ENCODE data around the gene CELF2.

The CELF2 gene

DNA sequence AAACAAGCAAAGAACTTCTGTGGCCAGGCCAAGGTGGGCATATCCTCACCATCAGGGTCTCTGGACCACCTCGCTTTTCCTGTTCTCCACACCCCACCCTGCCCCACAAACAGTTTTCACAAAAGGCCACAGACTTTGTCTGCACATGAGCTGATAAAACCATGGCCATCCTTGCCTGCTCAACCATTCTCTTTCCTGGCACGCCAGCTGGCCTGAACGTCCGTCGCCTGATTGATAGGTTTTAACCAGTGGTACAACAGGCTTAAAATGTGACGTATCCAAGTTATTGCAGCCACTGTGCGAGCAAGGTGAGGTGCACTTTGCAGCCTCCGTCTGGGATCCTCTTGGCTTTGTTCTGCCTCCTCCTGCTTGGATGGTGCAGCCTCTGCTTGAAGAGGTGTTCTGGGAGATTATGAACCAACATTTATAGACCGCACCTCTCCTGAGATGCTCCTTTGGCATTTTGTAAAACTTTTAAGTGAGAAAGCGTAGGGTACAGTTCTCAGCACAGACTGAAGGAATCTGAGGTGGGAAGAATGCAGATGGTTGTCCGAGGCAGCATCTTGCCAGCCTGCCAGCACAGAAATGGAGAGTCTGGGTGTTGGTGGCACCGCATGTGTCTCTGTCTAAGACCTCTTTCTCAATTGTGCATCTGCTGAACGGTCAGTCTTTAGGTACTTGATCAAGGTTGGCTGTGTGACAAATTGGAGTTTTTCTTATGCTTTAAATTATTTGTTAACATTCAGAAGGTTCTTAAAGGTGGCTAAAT is 288.3 kb downstream of the CELF2 start:
- no peak for DNase-seq

DNA sequence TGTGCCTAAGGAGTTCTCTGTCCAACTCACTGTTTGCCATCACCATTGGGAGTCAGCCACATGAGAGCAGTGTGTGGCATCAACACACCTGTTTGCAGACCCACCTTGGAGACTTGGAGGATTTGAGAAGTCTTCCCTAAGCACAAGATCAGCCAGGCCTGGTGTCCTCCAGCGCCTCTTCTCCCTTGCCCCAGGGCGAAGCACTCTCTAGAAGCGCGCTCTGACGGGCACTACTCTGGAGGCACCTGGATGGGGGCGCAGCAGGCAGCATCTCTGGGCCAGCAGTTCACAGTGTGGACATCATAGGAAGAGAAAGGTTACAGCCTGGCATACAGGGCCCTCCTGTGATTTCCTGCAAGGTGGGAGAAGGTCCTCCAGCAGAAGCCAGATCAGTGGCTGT is 289.3 kb downstream of the CELF2 start:
- DNase-seq: no peak

- no peak for DNase-seq
Observed at GRCh38 chr10:11307937-11308336, 290.3 kb downstream of the CELF2 start.

- DNase-seq: no peak
Observed at GRCh38 chr10:11311027-11311426, 293.4 kb downstream of the CELF2 start.

GRCh38 chr10:11313463-11313862 is 295.8 kb downstream of the CELF2 start:
- no peak for DNase-seq

DNA sequence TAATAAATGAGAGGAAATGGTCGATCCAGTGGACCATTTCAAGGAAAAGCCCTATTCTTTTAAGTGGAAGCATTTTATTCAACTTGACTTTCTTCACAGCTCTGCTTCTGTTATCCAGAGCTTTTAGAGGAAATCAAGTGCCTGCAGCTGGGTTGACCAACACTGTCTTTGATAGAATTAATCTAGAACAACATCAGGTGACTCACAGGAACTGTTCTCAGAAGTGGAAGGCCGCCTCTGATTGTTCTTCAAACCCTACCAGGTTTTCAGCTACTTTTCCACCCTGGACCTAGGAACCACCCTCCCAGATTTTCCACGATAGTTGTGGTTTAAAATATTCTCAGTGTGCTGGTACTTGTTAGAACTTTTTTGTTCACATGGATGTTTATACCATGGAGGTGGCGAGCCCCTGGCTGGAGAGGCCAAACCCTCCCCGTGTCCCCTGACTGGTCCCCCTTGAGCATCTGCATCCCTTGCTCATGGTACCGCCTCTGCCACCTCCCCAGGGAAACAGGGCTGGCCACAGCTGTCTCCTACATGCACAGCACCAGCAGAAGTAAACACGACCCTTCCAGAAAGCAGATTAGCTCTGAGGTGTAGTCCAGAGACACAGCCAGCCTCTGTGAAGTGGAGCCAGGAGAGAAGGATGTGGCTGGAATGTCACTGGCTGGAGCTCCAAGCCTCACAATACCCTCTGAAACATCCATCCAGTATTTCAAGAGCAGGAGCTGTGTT is 300.4 kb downstream of the CELF2 start:
- no peak for DNase-seq

DNA sequence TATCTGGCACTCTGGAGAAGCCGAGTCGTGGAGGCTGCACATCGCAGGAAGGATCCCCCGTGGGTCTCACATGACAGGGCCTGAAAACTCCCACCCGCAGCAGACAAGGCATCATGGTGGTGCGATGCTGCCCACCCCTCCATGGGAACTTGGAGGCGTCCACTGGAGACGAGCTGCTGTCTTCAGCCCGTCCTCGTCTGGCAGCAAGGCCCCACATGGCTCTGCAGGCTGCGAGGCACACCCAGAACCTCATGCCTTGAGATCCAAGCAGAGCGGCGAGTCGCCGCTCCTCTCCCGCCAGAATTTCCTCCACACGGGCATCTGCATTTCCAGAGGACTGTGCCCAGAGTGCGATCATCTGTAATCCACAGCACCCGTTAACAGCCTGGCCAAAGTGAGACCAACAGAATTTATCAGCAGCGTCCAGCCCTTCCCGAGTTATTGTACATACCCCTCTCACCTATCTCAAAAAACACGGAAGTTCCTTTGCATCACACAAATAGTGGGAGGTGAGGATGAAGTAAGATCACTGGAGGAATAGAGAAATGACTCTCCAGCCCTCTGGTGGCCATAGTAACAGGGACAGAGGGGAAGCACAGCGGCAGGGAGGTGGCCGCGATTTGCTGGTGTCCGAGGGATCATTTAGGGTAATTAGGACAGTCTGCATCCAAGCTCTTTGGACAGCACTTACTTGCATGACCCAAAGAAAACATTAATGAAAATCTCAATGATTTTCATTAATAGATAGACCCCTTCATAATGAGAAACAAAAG is 301.3 kb downstream of the CELF2 start:
- DNase-seq: no peak

- no peak for DNase-seq
Observed at GRCh38 chr10:11319990-11320602, 302.4 kb downstream of the CELF2 start.

DNA sequence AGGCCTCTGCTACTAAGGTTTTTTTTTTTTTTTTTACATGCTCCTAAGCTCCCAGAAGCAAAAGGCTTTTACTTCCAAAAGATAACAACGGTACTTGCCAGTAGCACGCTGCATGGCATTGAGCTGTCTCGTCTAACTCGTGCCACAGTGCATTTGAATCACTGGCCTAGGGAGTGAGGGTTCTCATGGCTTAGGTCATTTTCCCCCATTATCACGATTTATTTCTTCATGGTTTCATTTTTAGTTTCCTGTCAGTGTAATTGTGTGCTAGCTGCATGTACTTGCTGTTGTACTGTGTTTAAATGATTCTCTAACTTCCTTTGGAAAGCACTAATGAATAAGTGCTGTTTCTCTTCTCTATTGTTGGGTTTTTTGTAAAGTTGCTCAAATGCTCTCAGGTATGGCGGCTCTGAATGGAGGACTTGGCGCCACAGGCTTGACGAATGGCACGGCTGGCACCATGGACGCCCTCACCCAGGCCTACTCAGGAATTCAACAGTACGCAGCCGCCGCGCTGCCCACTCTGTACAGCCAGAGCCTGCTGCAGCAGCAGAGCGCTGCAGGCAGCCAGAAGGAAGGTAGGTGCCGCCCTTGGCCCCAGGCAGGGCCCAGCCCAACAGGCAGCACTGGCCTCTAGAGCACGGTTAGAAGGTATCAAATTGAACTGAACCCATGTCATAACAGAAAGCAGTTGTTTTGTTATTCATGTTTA is 303.3 kb downstream of the CELF2 start:
- no peak for DNase-seq

- no peak for DNase-seq
Observed at GRCh38 chr10:11322698-11323097, 305.0 kb downstream of the CELF2 start.

DNA sequence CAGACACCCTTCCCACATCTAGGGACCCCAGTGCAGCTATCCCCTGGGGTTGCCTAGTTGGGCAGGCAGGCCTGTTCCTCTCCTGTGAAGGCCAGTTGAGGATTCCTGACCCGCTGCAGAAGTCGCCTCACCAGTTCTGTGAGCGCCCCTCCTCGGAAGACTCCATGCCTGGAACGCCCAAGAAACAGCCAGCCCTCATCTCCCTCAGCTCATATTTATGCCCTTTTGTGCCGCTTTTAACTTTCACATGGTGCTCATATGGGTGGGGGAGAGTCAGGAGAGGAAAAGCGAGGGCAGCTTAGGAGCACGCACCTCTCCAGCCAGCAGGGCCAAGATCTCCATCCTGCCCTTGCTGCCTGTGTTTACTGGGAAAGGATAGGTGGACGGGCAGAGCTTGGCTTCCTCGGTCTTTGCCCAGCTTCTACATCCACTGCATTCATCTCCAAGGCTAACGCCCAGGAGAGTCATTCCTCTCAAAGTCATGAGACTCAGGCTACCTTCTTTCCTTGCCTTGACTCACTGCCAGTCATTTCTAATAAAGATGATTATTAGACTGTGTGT is 307.2 kb downstream of the CELF2 start:
- no peak for DNase-seq

GRCh38 chr10:11325817-11326216 is 308.1 kb downstream of the CELF2 start:
- DNase-seq: no peak

DNA sequence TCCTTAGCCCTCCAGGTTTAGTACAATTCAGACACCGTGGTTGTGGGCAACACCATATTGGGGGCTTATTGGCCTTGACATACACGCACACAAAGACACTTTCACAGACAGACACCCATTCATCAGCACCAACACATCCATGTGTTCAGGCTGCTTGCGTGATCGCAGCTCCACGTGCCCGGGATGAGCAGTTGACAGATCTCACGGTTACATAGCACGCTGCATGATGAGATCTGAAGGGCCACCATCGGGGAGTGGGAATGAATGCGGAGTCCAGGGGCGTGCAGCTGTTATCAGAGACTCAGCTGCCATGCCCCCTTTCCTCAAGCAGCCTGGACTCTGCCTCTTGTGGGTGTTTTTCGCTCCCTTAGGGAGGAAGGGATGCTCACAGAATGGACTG is 308.6 kb downstream of the CELF2 start:
- no peak for DNase-seq

DNA sequence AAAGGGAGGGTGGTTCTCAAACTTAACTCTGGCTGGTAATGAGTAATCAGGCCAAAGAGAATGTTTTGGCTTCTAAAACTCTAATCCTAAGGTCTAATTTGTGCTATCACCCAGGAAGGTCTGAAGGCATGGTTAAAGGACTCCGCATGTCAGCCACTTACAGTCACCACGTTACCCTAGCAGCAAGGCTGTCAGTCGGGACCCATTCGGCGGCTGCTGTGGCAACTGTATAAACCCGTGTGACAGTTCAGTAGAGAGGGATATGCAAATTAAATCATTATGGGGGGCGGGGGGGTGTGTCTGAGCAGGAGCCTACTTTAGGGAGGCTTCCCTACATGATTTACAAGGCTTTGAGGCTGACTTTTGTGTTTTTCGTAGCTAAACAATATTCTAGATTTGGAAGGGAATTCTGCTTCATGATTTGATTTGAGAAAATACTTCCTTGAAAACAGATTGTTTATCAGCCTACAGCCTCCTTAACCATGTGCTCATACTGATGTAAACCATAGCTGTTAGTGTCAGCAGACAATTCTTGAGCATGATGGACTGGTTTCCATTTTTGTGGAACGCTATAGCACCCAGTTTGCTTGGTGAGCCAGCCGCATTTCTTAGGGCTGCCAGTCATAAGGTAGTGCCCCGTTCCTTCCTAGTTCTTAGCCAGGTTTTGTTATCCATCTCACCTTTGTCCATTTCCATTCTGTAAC is 309.4 kb downstream of the CELF2 start:
- no peak for DNase-seq

GRCh38 chr10:11328264-11329061 is 310.8 kb downstream of the CELF2 start:
- DNase-seq: no peak

- no peak for DNase-seq
Observed at GRCh38 chr10:11329062-11329673, 311.5 kb downstream of the CELF2 start.

DNA sequence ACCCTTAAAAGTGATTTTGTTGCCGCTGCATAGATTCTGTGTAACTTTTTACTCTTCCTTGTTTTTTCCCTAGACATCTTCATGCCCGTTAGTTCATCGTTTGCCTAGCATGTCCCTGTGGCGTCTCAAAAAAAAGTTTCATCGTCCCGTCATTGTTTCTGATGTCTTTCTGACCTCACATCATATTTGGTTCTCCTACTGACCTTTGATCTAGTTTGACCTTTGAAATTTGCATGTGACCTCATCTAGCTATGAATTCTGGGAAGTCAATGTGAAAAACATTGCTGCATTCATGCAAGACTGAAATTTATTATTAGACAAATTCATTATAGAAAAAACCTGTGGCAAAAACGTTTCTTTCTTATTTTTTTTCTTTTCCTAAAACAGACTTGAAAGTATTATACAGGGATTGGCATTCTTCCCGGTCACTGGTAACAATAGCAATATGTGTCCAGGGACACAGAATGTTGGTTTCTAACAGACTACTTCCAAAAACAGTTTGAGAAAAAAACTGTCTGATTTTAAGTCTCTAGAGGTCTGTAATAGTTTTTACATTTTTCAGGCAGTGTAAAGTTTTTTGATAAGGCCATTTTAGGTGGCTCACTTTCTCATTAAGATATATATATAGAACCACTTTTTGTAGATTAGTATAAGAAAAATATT is 312.8 kb downstream of the CELF2 start:
- DNase-seq: no peak

- no peak for DNase-seq
Observed at GRCh38 chr10:11331046-11331577, 313.4 kb downstream of the CELF2 start.

- DNase-seq: no peak
Observed at GRCh38 chr10:11331726-11332125, 314.1 kb downstream of the CELF2 start.
